ENCODE data around the gene CPNE6. TPM values are rescaled to one million over a fixed set of nuclear protein-coding genes. Genes with fewer than 3 reads are reported as not detected.
A peak's percentile ranks its signal among the peaks of the same experiment; 100 is the strongest.

Gene CPNE6
- total and polyA plus RNA-seq, 2 donors from 2014 or later: 0.19 to 3.4 TPM

- no peak for FAIRE-seq
- DNase-seq: peak in 2 of 5 donors; percentile 15 to 22
- Histone ChIP-seq H3K4me3 (ENCODE audit: low read length in 3 of 3) (peak overlapping the region in 1 of 3 donors; percentile 56), H3K4me1 (ENCODE audit: control insufficient read depth in 2 of 3, insufficient read depth in 2 of 3, low read depth in 1 of 3, low read length in 3 of 3) (peaks cover 3 to 5% (median 5%) of the 10 kb centered on the region in 3 donors), H3K9me3 (ENCODE audit: control insufficient read depth in 2 of 3, insufficient read depth in 1 of 3, low read length in 3 of 3) (no peaks in the 10 kb centered on the region), H3K27ac (ENCODE audit: low read depth in 2 of 2, low read length in 2 of 2) (peak overlapping the region in 1 of 2 donors; percentile 57), H3K9ac (ENCODE audit: low read length in 3 of 3) (peak overlapping the region in 1 of 3 donors; percentile 9), H3K27me3 (ENCODE audit: control insufficient read depth, insufficient read depth, low read length) (no peaks in the 10 kb centered on the region), H3K36me3 (ENCODE audit: control insufficient read depth in 2 of 3, insufficient read depth in 3 of 3, low read length in 3 of 3) (no peaks in the 10 kb centered on the region)
- TF ChIP-seq CTCF (IDR thresholded peaks at IDR 0.05; ENCODE audit: borderline replicate concordance, extremely low read depth, insufficient read depth): no peak
- intact Hi-C loops (cut with DNase I): no loop called here
Measured at GRCh38 chr14:24081739-24082211, 10.4 kb downstream of the CPNE6 start.

- Histone ChIP-seq H3K36me3 (ENCODE audit: control insufficient read depth in 2 of 3, insufficient read depth in 3 of 3, low read length in 3 of 3) (no peaks in the 10 kb centered on the region), H3K4me1 (ENCODE audit: control insufficient read depth in 2 of 3, insufficient read depth in 2 of 3, low read depth in 1 of 3, low read length in 3 of 3) (peaks cover 3 to 5% (median 5%) of the 10 kb centered on the region in 3 donors), H3K27me3 (ENCODE audit: control insufficient read depth, insufficient read depth, low read length) (no peaks in the 10 kb centered on the region), H3K9ac (ENCODE audit: low read length in 3 of 3) (no peak overlapping the region), H3K4me3 (ENCODE audit: low read length in 3 of 3) (no peak overlapping the region), H3K27ac (ENCODE audit: low read depth in 2 of 2, low read length in 2 of 2) (no peak overlapping the region), H3K9me3 (ENCODE audit: control insufficient read depth in 2 of 3, insufficient read depth in 1 of 3, low read length in 3 of 3) (no peaks in the 10 kb centered on the region)
- FAIRE-seq: no peak
- peak in 1 of 5 donors; percentile 63 for DNase-seq
- TF ChIP-seq CTCF (IDR thresholded peaks at IDR 0.05; ENCODE audit: borderline replicate concordance, extremely low read depth, insufficient read depth): no peak
- intact Hi-C loops (cut with DNase I): no loop called here
Measured at GRCh38 chr14:24082411-24083080, 11.2 kb downstream of the CPNE6 start.

- intact Hi-C loops (cut with DNase I): no loop called here
- H3K27me3 ChIP-seq (ENCODE audit: control insufficient read depth, insufficient read depth, low read length): no peaks in the 10 kb centered on the region
- no peak overlapping the region for H3K27ac ChIP-seq (ENCODE audit: low read depth in 2 of 2, low read length in 2 of 2)
- H3K4me1 ChIP-seq (ENCODE audit: control insufficient read depth in 2 of 3, insufficient read depth in 2 of 3, low read depth in 1 of 3, low read length in 3 of 3): peaks cover 3 to 5% (median 5%) of the 10 kb centered on the region in 3 donors
- FAIRE-seq (no peak), DNase-seq (no peak)
- no peak overlapping the region for H3K9ac ChIP-seq (ENCODE audit: low read length in 3 of 3)
- no peaks in the 10 kb centered on the region for H3K36me3 ChIP-seq (ENCODE audit: control insufficient read depth in 2 of 3, insufficient read depth in 3 of 3, low read length in 3 of 3)
- H3K4me3 ChIP-seq (ENCODE audit: low read length in 3 of 3): no peak overlapping the region
- no peak for TF ChIP-seq CTCF (IDR thresholded peaks at IDR 0.05; ENCODE audit: borderline replicate concordance, extremely low read depth, insufficient read depth)
- no peaks in the 10 kb centered on the region for H3K9me3 ChIP-seq (ENCODE audit: control insufficient read depth in 2 of 3, insufficient read depth in 1 of 3, low read length in 3 of 3)
Measured at GRCh38 chr14:24083462-24083861, 12.1 kb downstream of the CPNE6 start.
